Nephron (organoid): ENCODE data around the gene CPLX1.

Experiments used
- H3K27ac Mint-ChIP-seq, 3 experiments: 2 replicates each; pipeline ENCODE4 v1.8.0; 2020; ENCODE audit warnings: mixed read lengths in 3 of 3, mild to moderate bottlenecking in 2 of 3, moderate library complexity in 1 of 3
- H3K27me3 Mint-ChIP-seq: 2 replicates; pipeline ENCODE4 v1.8.0; 2021; ENCODE audit warnings: low read depth, mild to moderate bottlenecking, moderate library complexity, mixed read lengths
- H3K36me3 Mint-ChIP-seq: 2 replicates; pipeline ENCODE4 v1.8.0; 2020; ENCODE audit warnings: low read depth, mixed read lengths
- H3K4me1 Mint-ChIP-seq: 2 replicates; pipeline ENCODE4 v1.8.0; 2020; ENCODE audit warnings: mixed read lengths
- H3K4me3 Mint-ChIP-seq, 3 experiments: 2 replicates each; pipeline ENCODE4 v1.8.0; 2020; ENCODE audit warnings: mild to moderate bottlenecking in 3 of 3, mixed read lengths in 3 of 3, moderate library complexity in 2 of 3
- H3K9me3 Mint-ChIP-seq: 2 replicates; pipeline ENCODE4 v1.8.0; 2020; ENCODE audit warnings: mixed read lengths
- TF ChIP-seq, protein P1 (sequence below), 3 experiments: fragments of 200-600 bp; sonication (generic); IDR thresholded peaks; one replicate each; pipeline ENCODE4 v1.5.0; 2021; ENCODE audit warnings: antibody characterized with exemption in 3 of 3; ENCODE audit not compliant: unreplicated experiment in 3 of 3

Gene CPLX1

DNA sequence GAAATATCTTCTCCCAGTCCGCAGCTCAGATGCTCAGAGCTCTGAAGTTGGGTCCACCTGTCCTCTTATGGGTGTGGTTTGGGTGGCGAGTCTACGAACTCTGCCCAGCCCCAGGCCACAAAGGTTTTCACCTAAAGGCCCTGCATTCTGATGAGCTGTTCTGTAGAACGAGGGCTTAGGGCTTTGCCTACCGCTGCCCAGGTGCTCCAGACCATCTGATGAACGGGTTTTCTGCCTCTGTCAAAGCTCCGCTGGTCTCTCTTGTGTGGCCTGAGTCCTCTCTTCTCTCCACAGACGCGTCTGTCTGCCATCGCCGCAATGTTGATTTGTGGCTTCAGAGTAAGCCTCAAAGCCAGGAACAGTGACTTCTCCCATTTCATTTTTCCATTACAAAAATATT lies 28.4 kb upstream of the CPLX1 start:
- Mint-ChIP-seq H3K27me3 (no peaks in the 10 kb centered on the region), H3K4me1 (peaks cover 14% of the 10 kb centered on the region), H3K36me3 (peaks cover 62% of the 10 kb centered on the region), H3K4me3 (no peak overlapping the region), H3K27ac (no peak overlapping the region), H3K9me3 (no peaks in the 10 kb centered on the region)
- TF ChIP-seq, protein P1, sequence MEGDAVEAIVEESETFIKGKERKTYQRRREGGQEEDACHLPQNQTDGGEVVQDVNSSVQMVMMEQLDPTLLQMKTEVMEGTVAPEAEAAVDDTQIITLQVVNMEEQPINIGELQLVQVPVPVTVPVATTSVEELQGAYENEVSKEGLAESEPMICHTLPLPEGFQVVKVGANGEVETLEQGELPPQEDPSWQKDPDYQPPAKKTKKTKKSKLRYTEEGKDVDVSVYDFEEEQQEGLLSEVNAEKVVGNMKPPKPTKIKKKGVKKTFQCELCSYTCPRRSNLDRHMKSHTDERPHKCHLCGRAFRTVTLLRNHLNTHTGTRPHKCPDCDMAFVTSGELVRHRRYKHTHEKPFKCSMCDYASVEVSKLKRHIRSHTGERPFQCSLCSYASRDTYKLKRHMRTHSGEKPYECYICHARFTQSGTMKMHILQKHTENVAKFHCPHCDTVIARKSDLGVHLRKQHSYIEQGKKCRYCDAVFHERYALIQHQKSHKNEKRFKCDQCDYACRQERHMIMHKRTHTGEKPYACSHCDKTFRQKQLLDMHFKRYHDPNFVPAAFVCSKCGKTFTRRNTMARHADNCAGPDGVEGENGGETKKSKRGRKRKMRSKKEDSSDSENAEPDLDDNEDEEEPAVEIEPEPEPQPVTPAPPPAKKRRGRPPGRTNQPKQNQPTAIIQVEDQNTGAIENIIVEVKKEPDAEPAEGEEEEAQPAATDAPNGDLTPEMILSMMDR (IDR thresholded peaks at IDR 0.05; ENCODE audit: unreplicated experiment in 3 of 3), result no peak

DNA sequence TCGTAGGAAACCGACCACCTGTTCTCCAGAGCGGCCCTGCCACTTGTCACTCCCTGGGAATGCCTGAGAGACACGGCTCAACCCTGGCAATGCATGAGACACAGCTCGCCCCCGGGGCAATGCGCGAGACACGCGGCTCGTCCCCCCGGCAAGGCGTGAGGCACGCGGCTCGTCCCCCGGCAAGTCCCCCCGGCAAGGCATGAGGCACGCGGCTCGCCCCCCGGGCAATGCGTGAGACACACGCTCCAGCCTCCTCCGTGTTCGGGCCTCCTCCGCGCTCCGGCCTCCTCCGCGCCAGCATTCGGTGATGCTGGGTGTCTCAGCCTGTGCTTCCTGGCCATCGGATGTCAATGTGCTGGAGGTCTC lies 27.5 kb upstream of the CPLX1 start:
- Mint-ChIP-seq H3K4me1 (peaks cover 10% of the 10 kb centered on the region), H3K4me3 (no peak overlapping the region), H3K27me3 (no peaks in the 10 kb centered on the region), H3K27ac (no peak overlapping the region), H3K36me3 (peaks cover 62% of the 10 kb centered on the region), H3K9me3 (no peaks in the 10 kb centered on the region)
- TF ChIP-seq, protein P1 (IDR thresholded peaks at IDR 0.05; ENCODE audit: unreplicated experiment in 3 of 3), result no peak

DNA sequence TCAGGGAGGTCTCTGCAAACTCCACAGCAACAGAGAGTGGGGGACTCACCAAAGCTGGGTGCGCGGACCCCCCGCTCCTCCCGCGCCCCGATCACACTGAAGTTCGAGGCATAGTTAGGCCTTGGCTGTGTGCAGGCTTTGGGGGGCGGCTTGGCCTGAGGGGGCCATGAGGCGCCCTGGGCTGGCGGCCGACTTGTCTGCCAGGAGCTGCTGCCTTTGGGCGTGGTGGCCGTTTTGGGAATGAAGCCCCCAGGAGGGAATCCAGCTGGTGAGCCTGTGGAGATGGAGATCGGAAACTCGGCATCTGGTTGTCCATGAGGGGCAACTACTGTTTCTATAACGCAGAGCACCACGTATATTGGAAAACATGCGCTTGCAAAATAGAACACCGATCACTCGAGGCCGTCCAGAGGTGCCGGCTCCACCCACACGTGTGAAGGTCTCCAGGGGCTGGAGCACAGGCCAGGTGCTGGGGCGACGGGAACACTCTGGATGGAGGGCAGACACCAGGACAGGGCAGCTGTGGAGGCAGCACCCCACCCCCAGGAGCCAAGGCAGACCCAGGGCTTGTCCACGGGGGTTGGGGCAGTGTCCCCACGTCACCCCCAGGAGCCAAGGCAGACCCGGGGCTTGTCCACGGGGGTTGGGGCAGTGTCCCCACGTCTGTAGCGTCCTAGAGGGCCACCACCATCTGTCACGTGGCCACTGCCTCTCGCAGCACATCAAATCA lies 25.9 kb upstream of the CPLX1 start:
- Mint-ChIP-seq H3K27ac (no peak overlapping the region), H3K9me3 (no peaks in the 10 kb centered on the region), H3K27me3 (no peaks in the 10 kb centered on the region), H3K4me3 (no peak overlapping the region), H3K36me3 (peaks cover 52% of the 10 kb centered on the region), H3K4me1 (no peaks in the 10 kb centered on the region)
- TF ChIP-seq, protein P1 (IDR thresholded peaks at IDR 0.05; ENCODE audit: unreplicated experiment in 3 of 3), result no peak

DNA sequence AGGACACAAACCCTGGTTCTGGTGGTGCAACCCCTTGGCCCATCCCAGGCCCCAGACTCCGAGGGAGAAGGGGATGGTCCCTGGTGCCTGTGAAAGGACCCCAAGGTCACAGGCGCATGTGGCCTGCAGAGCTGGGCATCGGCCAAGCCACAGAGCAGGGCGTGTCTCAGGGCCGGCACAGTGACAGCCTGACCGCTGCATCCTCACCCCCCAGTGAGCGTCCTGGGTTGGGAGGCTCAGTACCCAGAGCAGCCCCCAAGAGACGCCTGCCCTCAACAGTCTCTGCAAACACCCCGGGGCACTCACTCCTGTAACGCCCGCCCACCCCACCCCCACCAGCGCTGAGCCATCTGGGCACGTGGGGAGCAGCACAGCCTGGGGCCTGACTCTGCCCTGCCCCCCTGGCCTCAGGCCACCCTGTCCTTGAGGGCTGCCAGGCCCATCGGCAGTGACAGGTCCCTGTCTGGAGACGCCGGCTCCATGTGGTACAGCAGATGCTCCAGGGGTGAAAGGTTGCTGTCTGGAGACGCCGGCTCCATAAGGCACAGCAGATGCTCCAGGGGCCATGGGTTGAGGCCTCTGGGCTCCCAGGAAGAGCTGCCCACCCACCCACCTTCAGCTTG lies 24.5 kb upstream of the CPLX1 start:
- Mint-ChIP-seq H3K4me1 (peaks cover 8% of the 10 kb centered on the region), H3K27ac (no peak overlapping the region), H3K27me3 (no peaks in the 10 kb centered on the region), H3K9me3 (no peaks in the 10 kb centered on the region), H3K4me3 (no peak overlapping the region), H3K36me3 (peaks cover 41% of the 10 kb centered on the region)
- TF ChIP-seq, protein P1 (IDR thresholded peaks at IDR 0.05; ENCODE audit: unreplicated experiment in 3 of 3), result no peak

DNA sequence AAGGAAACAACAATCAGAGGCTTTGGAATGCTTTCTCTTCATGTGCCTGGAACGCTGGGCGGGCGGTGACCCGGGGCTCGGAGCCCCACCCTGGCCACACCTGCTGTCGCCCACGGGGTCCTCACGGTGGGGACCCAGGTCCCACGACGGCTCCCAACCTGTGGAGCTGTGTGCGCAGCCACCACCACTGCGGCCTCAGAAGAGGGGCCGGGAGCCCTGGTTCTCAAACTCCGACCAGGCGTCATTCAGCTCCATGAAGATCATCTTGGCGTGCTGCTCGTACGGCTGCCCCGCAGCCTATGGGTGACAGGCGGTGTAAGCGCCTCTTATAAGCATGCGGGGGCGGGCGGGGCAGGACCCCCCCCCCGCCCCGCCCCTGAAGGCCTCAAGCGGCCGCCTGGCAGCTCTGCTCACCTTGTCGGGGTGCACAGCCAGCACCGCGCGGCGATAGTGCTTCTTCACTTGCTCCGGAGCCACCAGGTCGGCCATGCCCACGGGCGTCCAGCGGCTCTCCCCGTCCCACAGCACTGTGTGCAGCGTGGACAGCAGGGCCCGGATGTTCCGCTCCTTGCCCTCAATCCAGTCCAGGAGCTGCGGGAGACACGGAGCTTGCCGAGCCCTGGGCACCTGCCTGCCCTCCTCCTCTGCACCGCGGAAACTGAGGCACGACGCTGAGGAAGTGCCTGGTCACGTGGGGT lies 23.7 kb upstream of the CPLX1 start:
- TF ChIP-seq, protein P1 (IDR thresholded peaks at IDR 0.05; ENCODE audit: unreplicated experiment in 3 of 3), result no peak
- Mint-ChIP-seq H3K27ac (no peak overlapping the region), H3K36me3 (peaks cover 34% of the 10 kb centered on the region), H3K9me3 (no peaks in the 10 kb centered on the region), H3K4me1 (peaks cover 8% of the 10 kb centered on the region), H3K4me3 (no peak overlapping the region), H3K27me3 (no peaks in the 10 kb centered on the region)
